ENCODE data around the gene SDK1. TPM values are rescaled to one million over a fixed set of nuclear protein-coding genes. Genes with fewer than 3 reads are reported as not detected.
A peak's percentile ranks its signal among the peaks of the same experiment; 100 is the strongest.

The SDK1 gene
- total RNA-seq, 1 donor from 2014 or later: 16.7 TPM

GRCh38 chr7:4003503-4003902 is 702.5 kb downstream of the SDK1 start:
- Histone ChIP-seq H3K27me3 (no peaks in the 10 kb centered on the region), H3K9me3 (no peaks in the 10 kb centered on the region), H3K4me3 (no peak overlapping the region), H3K4me1 (peaks cover 19% of the 10 kb centered on the region), H3K27ac (no peak overlapping the region), H3K36me3 (no peaks in the 10 kb centered on the region)
- TF ChIP-seq POLR2AphosphoS5 (IDR thresholded peaks at IDR 0.05; ENCODE audit: insufficient read depth in 1 of 2, low read depth in 1 of 2) (no peak), POLR2A (IDR thresholded peaks at IDR 0.05) (no peak), CTCF (IDR thresholded peaks at IDR 0.05) (no peak)
- intact Hi-C loops (cut with DNase I): no loop called here
- DNase-seq (ENCODE audit: extremely low spot score in 2 of 2): no peak

GRCh38 chr7:4006687-4007086 is 705.6 kb downstream of the SDK1 start:
- Histone ChIP-seq H3K9me3 (no peaks in the 10 kb centered on the region), H3K4me1 (peaks cover 19% of the 10 kb centered on the region), H3K27ac (peak overlapping the region; percentile 90), H3K36me3 (no peaks in the 10 kb centered on the region), H3K27me3 (no peaks in the 10 kb centered on the region), H3K4me3 (peak overlapping the region in 1 of 2 donors; percentile 15)
- intact Hi-C loops (cut with DNase I): no loop called here
- no peak for DNase-seq (ENCODE audit: extremely low spot score in 2 of 2)
- TF ChIP-seq CTCF (IDR thresholded peaks at IDR 0.05): no peak
- TF ChIP-seq POLR2A (IDR thresholded peaks at IDR 0.05): no peak
- peak; percentile 31 to 36 for TF ChIP-seq POLR2AphosphoS5 (IDR thresholded peaks at IDR 0.05; ENCODE audit: insufficient read depth in 1 of 2, low read depth in 1 of 2)

GRCh38 chr7:4009211-4010060 is 708.4 kb downstream of the SDK1 start:
- intact Hi-C loops (cut with DNase I): no loop called here
- Histone ChIP-seq H3K27ac (no peak overlapping the region), H3K9me3 (no peaks in the 10 kb centered on the region), H3K27me3 (no peaks in the 10 kb centered on the region), H3K36me3 (no peaks in the 10 kb centered on the region), H3K4me1 (peaks cover 19% of the 10 kb centered on the region), H3K4me3 (no peak overlapping the region)
- TF ChIP-seq CTCF (IDR thresholded peaks at IDR 0.05): no peak
- TF ChIP-seq POLR2AphosphoS5 (IDR thresholded peaks at IDR 0.05; ENCODE audit: insufficient read depth in 1 of 2, low read depth in 1 of 2): no peak
- TF ChIP-seq POLR2A (IDR thresholded peaks at IDR 0.05): no peak
- no peak for DNase-seq (ENCODE audit: extremely low spot score in 2 of 2)

GRCh38 chr7:4010061-4010605 is 709.1 kb downstream of the SDK1 start:
- H3K36me3 ChIP-seq: no peaks in the 10 kb centered on the region
- TF ChIP-seq POLR2A (IDR thresholded peaks at IDR 0.05) (no peak), CTCF (IDR thresholded peaks at IDR 0.05) (no peak), POLR2AphosphoS5 (IDR thresholded peaks at IDR 0.05; ENCODE audit: insufficient read depth in 1 of 2, low read depth in 1 of 2) (no peak)
- H3K27ac ChIP-seq: no peak overlapping the region

More at GRCh38 chr7:4010061-4010605, 709.1 kb downstream of the SDK1 start:
- DNase-seq (ENCODE audit: extremely low spot score in 2 of 2): no peak
- no peaks in the 10 kb centered on the region for H3K9me3 ChIP-seq
- peaks cover 19% of the 10 kb centered on the region for H3K4me1 ChIP-seq
- intact Hi-C loops (cut with DNase I): no loop called here
- H3K4me3 ChIP-seq: no peak overlapping the region
- no peaks in the 10 kb centered on the region for H3K27me3 ChIP-seq

Measured in vagina (tissue), 2 donors.